IMR-90 (cell line): ENCODE measurements around the gene BTG2.

ENCODE experiments used
- BHLHE40 ChIP-seq: fragments of 150-350 bp; IDR thresholded peaks from 2 replicates; pipeline ENCODE4 v1.6.1; 2016; ENCODE audit warnings: mild to moderate bottlenecking, low read depth, low read length
- CEBPB ChIP-seq: IDR thresholded peaks from 2 replicates; pipeline ENCODE4 v1.6.1; 2012; ENCODE audit warnings: low read depth, low read length, improper control_type of control experiment
- CHD1 ChIP-seq: IDR thresholded peaks from 2 replicates; pipeline ENCODE4 v1.6.1; 2012; ENCODE audit warnings: low read depth, low read length, improper control_type of control experiment
- FOS ChIP-seq: fragments of 150-350 bp; IDR thresholded peaks from 2 replicates; pipeline ENCODE4 v1.6.1; 2016; ENCODE audit warnings: low read depth, low read length
- MAZ ChIP-seq: IDR thresholded peaks from 2 replicates; pipeline ENCODE4 v1.6.1; 2012; ENCODE audit warnings: low read depth, mild to moderate bottlenecking, low read length, improper control_type of control experiment, moderate library complexity, borderline replicate concordance
- MXI1 ChIP-seq: IDR thresholded peaks from 2 replicates; pipeline ENCODE4 v1.6.1; 2012; ENCODE audit warnings: low read depth, mild to moderate bottlenecking, low read length, moderate library complexity, borderline replicate concordance
- NFE2L2 ChIP-seq: fragments of 150-350 bp; IDR thresholded peaks from 2 replicates; pipeline ENCODE4 v1.6.1; 2016; ENCODE audit warnings: low read depth, mild to moderate bottlenecking, low read length
- POLR2A ChIP-seq: IDR thresholded peaks from 2 replicates; pipeline ENCODE4 v1.6.1; 2012; ENCODE audit warnings: mild to moderate bottlenecking, low read depth, low read length
- RAD21 ChIP-seq: IDR thresholded peaks from 2 replicates; pipeline ENCODE4 v1.6.1; 2012; ENCODE audit warnings: low read length, improper control_type of control experiment
- RFX5 ChIP-seq: IDR thresholded peaks from 2 replicates; pipeline ENCODE4 v1.8.0; 2012; ENCODE audit warnings: low read depth, mild to moderate bottlenecking, low read length, moderate library complexity
- TF ChIP-seq, protein P1 (sequence below): conservative IDR thresholded peaks from 2 replicates; pipeline ENCODE4 v1.5.1; 2012; ENCODE audit warnings: mild to moderate bottlenecking, low read depth, low read length, improper control_type of control experiment
- TF ChIP-seq, protein P2 (sequence below): fragments of 150-350 bp; IDR thresholded peaks from 2 replicates; pipeline ENCODE4 v1.6.1; 2017; ENCODE audit warnings: mild to moderate bottlenecking, antibody characterized with exemption, low read length, low read depth

DNA sequence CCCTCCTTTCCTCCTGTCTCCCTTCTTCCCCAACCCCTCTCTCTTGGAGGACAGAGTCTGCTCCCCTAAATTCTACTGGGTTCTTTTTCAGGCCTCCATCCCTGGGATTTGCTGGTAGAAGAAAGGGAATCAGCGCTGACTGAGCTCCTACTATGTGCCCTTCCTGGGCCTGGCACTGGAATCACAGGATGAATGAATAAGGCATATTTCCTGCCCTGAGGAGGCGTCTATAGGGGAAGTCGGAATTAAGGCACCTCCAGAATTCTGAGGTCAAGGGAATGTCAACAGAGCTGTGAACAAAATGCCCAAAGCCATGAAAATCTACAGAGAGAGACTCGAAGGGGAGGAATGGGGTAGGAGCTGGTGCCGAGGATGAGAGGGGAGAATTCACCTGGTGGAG lies 17.4 kb upstream of the BTG2 start:
- TF ChIP-seq, protein P1, sequence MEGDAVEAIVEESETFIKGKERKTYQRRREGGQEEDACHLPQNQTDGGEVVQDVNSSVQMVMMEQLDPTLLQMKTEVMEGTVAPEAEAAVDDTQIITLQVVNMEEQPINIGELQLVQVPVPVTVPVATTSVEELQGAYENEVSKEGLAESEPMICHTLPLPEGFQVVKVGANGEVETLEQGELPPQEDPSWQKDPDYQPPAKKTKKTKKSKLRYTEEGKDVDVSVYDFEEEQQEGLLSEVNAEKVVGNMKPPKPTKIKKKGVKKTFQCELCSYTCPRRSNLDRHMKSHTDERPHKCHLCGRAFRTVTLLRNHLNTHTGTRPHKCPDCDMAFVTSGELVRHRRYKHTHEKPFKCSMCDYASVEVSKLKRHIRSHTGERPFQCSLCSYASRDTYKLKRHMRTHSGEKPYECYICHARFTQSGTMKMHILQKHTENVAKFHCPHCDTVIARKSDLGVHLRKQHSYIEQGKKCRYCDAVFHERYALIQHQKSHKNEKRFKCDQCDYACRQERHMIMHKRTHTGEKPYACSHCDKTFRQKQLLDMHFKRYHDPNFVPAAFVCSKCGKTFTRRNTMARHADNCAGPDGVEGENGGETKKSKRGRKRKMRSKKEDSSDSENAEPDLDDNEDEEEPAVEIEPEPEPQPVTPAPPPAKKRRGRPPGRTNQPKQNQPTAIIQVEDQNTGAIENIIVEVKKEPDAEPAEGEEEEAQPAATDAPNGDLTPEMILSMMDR = no peak
- TF ChIP-seq RAD21 (no peak), POLR2A (no peak), CEBPB (no peak), FOS (no peak), BHLHE40 (no peak), RFX5 (no peak), MAZ (no peak), NFE2L2 (no peak), CHD1 (no peak), MXI1 (no peak)
- TF ChIP-seq, protein P2, sequence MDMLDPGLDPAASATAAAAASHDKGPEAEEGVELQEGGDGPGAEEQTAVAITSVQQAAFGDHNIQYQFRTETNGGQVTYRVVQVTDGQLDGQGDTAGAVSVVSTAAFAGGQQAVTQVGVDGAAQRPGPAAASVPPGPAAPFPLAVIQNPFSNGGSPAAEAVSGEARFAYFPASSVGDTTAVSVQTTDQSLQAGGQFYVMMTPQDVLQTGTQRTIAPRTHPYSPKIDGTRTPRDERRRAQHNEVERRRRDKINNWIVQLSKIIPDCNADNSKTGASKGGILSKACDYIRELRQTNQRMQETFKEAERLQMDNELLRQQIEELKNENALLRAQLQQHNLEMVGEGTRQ = no peak
